Stimulated activated CD8-positive, alpha-beta memory T cell treated with anti-CD3 and anti-CD28 coated beads, Interleukin-2, amount 100 ng/mL, for 1 hour (primary cell): ENCODE data around the gene MTUS2.

ENCODE experiments used
- DNase-seq, 2 donors: peaks; one replicate each; pipeline ENCODE4 v3.0.0-alpha.2; 2020; ENCODE audit warnings: low read depth in 2 of 2

MTUS2 gene

GRCh38 chr13:29022968-29023367, 202.8 kb downstream of the MTUS2 start:
- no peak for DNase-seq

GRCh38 chr13:29024783-29025182, 204.6 kb downstream of the MTUS2 start:
- DNase-seq = no peak

- no peak for DNase-seq
Observed at GRCh38 chr13:29028868-29029267, 208.7 kb downstream of the MTUS2 start.

GRCh38 chr13:29038700-29039099, 218.6 kb downstream of the MTUS2 start:
- no peak for DNase-seq

GRCh38 chr13:29039212-29039611, 219.1 kb downstream of the MTUS2 start:
- no peak for DNase-seq

- no peak for DNase-seq
Observed at GRCh38 chr13:29046588-29046987, 226.4 kb downstream of the MTUS2 start.

GRCh38 chr13:29049524-29049923, 229.4 kb downstream of the MTUS2 start:
- DNase-seq = no peak

- no peak for DNase-seq
Observed at GRCh38 chr13:29050719-29051118, 230.6 kb downstream of the MTUS2 start.

GRCh38 chr13:29059800-29060199, 239.7 kb downstream of the MTUS2 start:
- DNase-seq = no peak

GRCh38 chr13:29065142-29065541, 245.0 kb downstream of the MTUS2 start:
- DNase-seq = no peak

- DNase-seq = no peak
Observed at GRCh38 chr13:29067306-29067945, 247.3 kb downstream of the MTUS2 start.

GRCh38 chr13:29073755-29074154, 253.6 kb downstream of the MTUS2 start:
- DNase-seq = no peak

- no peak for DNase-seq
Observed at GRCh38 chr13:29077051-29077813, 257.1 kb downstream of the MTUS2 start.

- no peak for DNase-seq
Observed at GRCh38 chr13:29081036-29081435, 260.9 kb downstream of the MTUS2 start.

- DNase-seq = no peak
Observed at GRCh38 chr13:29081697-29082440, 261.7 kb downstream of the MTUS2 start.

GRCh38 chr13:29099781-29100406, 279.8 kb downstream of the MTUS2 start:
- DNase-seq = no peak

- DNase-seq = no peak
Observed at GRCh38 chr13:29100758-29101157, 280.6 kb downstream of the MTUS2 start.

GRCh38 chr13:29101409-29101808, 281.3 kb downstream of the MTUS2 start:
- no peak for DNase-seq

- no peak for DNase-seq
Observed at GRCh38 chr13:29101905-29102304, 281.8 kb downstream of the MTUS2 start.

- DNase-seq = no peak
Observed at GRCh38 chr13:29103065-29103800, 283.1 kb downstream of the MTUS2 start.

GRCh38 chr13:29104461-29104860, 284.3 kb downstream of the MTUS2 start:
- no peak for DNase-seq

GRCh38 chr13:29105779-29106178, 285.6 kb downstream of the MTUS2 start:
- no peak for DNase-seq
